Measurements from ENCODE around the gene TLK1.

TLK1 gene

GRCh38 chr2:171142398-171142797 lies 18.3 kb downstream of the TLK1 start:
- DNase-seq (ENCODE audit: extremely low read depth, low read depth): no peak
- TF ChIP-seq, protein P1, sequence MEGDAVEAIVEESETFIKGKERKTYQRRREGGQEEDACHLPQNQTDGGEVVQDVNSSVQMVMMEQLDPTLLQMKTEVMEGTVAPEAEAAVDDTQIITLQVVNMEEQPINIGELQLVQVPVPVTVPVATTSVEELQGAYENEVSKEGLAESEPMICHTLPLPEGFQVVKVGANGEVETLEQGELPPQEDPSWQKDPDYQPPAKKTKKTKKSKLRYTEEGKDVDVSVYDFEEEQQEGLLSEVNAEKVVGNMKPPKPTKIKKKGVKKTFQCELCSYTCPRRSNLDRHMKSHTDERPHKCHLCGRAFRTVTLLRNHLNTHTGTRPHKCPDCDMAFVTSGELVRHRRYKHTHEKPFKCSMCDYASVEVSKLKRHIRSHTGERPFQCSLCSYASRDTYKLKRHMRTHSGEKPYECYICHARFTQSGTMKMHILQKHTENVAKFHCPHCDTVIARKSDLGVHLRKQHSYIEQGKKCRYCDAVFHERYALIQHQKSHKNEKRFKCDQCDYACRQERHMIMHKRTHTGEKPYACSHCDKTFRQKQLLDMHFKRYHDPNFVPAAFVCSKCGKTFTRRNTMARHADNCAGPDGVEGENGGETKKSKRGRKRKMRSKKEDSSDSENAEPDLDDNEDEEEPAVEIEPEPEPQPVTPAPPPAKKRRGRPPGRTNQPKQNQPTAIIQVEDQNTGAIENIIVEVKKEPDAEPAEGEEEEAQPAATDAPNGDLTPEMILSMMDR (IDR thresholded peaks at IDR 0.05; ENCODE audit: low read depth, low read length): no peak

GRCh38 chr2:171141320-171141719 lies 19.4 kb downstream of the TLK1 start:
- TF ChIP-seq, protein P1 (IDR thresholded peaks at IDR 0.05; ENCODE audit: low read depth, low read length): no peak
- no peak for DNase-seq (ENCODE audit: extremely low read depth, low read depth)

- TF ChIP-seq, protein P1 (IDR thresholded peaks at IDR 0.05; ENCODE audit: low read depth, low read length): no peak
- no peak for DNase-seq (ENCODE audit: extremely low read depth, low read depth)
Measured at GRCh38 chr2:171139860-171140259, 20.8 kb downstream of the TLK1 start.

DNA sequence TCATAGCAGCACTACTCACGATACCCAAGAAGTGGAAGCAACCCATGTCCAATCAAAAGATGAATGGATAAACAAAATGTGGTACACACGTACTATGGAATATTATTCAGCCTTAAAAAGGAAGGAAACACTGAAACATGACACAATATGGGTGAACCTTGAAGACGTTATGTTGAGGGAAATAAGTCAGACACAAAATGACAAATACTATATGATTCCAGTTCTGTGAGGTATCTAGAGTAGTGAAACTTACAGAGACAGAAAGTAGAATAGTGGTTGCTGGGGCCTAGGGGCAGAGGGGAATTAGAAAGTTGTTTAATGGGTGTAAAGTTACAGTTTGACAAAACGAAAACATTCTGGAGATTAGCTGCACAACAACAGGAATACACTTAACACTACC lies 24.7 kb downstream of the TLK1 start:
- TF ChIP-seq, protein P1 (IDR thresholded peaks at IDR 0.05; ENCODE audit: low read depth, low read length): no peak
- DNase-seq (ENCODE audit: extremely low read depth, low read depth): no peak

DNA sequence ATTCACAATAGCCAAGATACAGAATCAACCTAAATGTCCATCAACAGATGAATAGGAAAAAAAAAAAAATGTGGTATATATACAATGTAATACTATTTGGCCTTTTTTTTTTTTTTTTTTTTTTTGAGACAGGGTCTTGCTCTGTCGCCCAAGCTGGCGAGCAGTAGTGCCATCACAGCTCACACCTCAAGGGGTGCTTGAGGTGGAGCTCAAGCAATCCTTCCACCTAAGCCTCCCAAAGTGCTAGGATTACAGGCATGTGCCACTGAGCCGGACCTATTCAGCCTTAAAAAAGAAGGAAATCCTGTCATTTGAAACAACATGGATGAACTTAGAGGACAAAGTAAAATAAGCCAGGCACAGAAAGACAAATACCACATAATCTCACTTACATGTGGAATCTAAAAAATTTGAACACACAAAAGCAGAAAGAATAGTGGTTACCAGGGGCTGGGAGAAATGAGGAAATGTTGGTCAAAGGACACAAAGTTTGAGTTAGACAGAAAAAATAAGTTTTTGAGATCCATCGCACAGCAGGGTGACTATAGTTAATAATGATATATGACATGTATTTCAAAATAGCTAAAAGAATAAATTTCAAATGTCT lies 26.0 kb downstream of the TLK1 start:
- TF ChIP-seq, protein P1 (IDR thresholded peaks at IDR 0.05; ENCODE audit: low read depth, low read length): no peak
- no peak for DNase-seq (ENCODE audit: extremely low read depth, low read depth)

GRCh38 chr2:171132086-171132485 lies 28.6 kb downstream of the TLK1 start:
- TF ChIP-seq, protein P1 (IDR thresholded peaks at IDR 0.05; ENCODE audit: low read depth, low read length): no peak
- DNase-seq (ENCODE audit: extremely low read depth, low read depth): no peak

DNA sequence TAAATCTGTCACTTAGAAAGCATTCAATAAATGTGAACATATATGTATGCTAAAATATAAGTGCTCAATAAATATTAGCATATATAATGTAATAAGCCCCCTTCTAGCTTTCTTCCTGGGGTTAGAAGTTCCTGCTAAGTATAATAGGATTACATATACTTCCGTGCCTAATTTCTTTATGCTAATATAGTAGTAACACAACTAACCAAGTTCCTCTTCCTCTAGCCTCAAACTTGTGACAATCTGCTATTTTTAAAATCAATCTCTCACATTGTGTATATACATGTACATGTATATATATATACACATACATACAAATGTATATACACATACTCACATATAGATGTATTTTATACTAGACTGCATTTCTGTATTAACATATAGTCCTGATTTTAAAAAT lies 32.2 kb downstream of the TLK1 start:
- no peak for DNase-seq (ENCODE audit: extremely low read depth, low read depth)
- TF ChIP-seq, protein P1 (IDR thresholded peaks at IDR 0.05; ENCODE audit: low read depth, low read length): no peak
